ENCODE data around the gene JAML. TPM values are rescaled to one million over a fixed set of nuclear protein-coding genes. Genes with fewer than 3 reads are reported as not detected.

Gene JAML
- polyA plus RNA-seq, 1 donor from 2014 or later, result 0.28 TPM

DNA sequence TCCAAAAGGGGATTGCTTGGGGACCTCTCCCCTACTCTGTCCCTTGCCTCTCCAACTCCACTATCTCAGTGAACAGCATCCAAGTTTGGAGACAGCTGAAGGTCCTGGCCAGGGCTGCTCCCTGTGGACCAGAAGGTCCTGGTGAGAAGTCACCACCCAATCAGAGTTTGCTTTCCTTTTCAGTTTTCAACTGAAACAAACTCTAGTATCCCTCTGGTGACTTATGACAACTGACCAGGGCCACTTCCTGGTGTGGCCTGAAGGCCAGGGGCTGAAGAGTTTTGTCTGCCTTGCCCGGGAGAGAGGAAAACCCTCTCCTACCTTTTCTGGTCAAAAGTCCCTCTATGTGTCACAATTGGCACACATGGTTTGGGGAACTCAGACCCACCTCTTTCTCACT, 5.1 kb downstream of the JAML start:
- Histone ChIP-seq H3K27ac (ENCODE audit: low read length) (no peak overlapping the region), H4K20me1 (ENCODE audit: insufficient read depth) (no peaks in the 10 kb centered on the region), H3K4me3 (ENCODE audit: low read length) (no peak overlapping the region), H3K4me2 (ENCODE audit: low read length) (no peak overlapping the region), H3K9me2 (ENCODE audit: insufficient read depth, low read length) (no peaks in the 10 kb centered on the region), H3K36me3 (ENCODE audit: insufficient read depth, low read length) (no peaks in the 10 kb centered on the region), H2AFZ (ENCODE audit: low read depth, low read length) (no peak overlapping the region), H3K27me3 (ENCODE audit: insufficient read depth, low read depth, low read length) (no peaks in the 10 kb centered on the region), H3K9me3 (ENCODE audit: low read length) (no peaks in the 10 kb centered on the region), H3F3A (ENCODE audit: insufficient read depth, low read length, poor library complexity, severe bottlenecking) (no peaks in the 10 kb centered on the region), H3K9ac (ENCODE audit: low read length) (no peak overlapping the region), H3K79me2 (replicated peaks; ENCODE audit: insufficient read depth, low read length) (no peaks in the 10 kb centered on the region)
- TF ChIP-seq CTCF (IDR thresholded peaks at IDR 0.05; ENCODE audit: poor library complexity, severe bottlenecking), result no peak
- TF ChIP-seq MXI1 (conservative IDR thresholded peaks at IDR 0.05; ENCODE audit: poor library complexity, severe bottlenecking), result no peak
- TF ChIP-seq POLR2AphosphoS5 (IDR thresholded peaks at IDR 0.05), result no peak
- TF ChIP-seq SMC3 (conservative IDR thresholded peaks at IDR 0.05; ENCODE audit: poor library complexity), result no peak
- no peak for TF ChIP-seq TAF1 (IDR thresholded peaks at IDR 0.05; ENCODE audit: low read depth)
- TF ChIP-seq RAD21 (conservative IDR thresholded peaks at IDR 0.05), result no peak
- TF ChIP-seq, protein P1, sequence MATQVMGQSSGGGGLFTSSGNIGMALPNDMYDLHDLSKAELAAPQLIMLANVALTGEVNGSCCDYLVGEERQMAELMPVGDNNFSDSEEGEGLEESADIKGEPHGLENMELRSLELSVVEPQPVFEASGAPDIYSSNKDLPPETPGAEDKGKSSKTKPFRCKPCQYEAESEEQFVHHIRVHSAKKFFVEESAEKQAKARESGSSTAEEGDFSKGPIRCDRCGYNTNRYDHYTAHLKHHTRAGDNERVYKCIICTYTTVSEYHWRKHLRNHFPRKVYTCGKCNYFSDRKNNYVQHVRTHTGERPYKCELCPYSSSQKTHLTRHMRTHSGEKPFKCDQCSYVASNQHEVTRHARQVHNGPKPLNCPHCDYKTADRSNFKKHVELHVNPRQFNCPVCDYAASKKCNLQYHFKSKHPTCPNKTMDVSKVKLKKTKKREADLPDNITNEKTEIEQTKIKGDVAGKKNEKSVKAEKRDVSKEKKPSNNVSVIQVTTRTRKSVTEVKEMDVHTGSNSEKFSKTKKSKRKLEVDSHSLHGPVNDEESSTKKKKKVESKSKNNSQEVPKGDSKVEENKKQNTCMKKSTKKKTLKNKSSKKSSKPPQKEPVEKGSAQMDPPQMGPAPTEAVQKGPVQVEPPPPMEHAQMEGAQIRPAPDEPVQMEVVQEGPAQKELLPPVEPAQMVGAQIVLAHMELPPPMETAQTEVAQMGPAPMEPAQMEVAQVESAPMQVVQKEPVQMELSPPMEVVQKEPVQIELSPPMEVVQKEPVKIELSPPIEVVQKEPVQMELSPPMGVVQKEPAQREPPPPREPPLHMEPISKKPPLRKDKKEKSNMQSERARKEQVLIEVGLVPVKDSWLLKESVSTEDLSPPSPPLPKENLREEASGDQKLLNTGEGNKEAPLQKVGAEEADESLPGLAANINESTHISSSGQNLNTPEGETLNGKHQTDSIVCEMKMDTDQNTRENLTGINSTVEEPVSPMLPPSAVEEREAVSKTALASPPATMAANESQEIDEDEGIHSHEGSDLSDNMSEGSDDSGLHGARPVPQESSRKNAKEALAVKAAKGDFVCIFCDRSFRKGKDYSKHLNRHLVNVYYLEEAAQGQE (IDR thresholded peaks at IDR 0.05; ENCODE audit: borderline replicate concordance), result no peak
- TF ChIP-seq EP300 (conservative IDR thresholded peaks at IDR 0.05; ENCODE audit: poor library complexity, severe bottlenecking), result no peak
- no peak for TF ChIP-seq EZH2 (IDR thresholded peaks at IDR 0.05; ENCODE audit: borderline replicate concordance, insufficient read depth, low read length, poor library complexity, severe bottlenecking)

DNA sequence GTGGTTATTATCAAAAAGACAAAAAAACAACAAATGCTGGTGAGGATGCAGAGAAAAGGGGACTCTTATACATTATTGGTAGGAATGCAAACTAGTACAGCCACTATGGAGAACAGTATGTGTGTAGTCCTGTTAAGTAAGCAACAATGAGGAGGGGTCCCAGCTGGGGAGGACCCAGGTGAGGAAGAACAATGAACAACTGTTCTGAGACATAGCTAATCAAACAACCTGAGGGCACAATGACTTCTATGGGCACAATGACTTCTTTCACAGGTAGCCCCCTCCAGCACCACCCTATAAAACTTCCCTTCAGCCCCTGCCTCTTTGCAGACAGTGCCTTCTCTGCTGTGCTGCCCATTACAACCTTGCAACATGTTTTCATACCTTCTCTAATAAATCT, 5.6 kb downstream of the JAML start:
- TF ChIP-seq TAF1 (IDR thresholded peaks at IDR 0.05; ENCODE audit: low read depth) (no peak), MXI1 (conservative IDR thresholded peaks at IDR 0.05; ENCODE audit: poor library complexity, severe bottlenecking) (no peak), POLR2AphosphoS5 (IDR thresholded peaks at IDR 0.05) (no peak), SMC3 (conservative IDR thresholded peaks at IDR 0.05; ENCODE audit: poor library complexity) (no peak), EZH2 (IDR thresholded peaks at IDR 0.05; ENCODE audit: borderline replicate concordance, insufficient read depth, low read length, poor library complexity, severe bottlenecking) (no peak), CTCF (IDR thresholded peaks at IDR 0.05; ENCODE audit: poor library complexity, severe bottlenecking) (no peak), EP300 (conservative IDR thresholded peaks at IDR 0.05; ENCODE audit: poor library complexity, severe bottlenecking) (no peak), RAD21 (conservative IDR thresholded peaks at IDR 0.05) (no peak)
- TF ChIP-seq, protein P1 (IDR thresholded peaks at IDR 0.05; ENCODE audit: borderline replicate concordance), result no peak
- Histone ChIP-seq H3K79me2 (replicated peaks; ENCODE audit: insufficient read depth, low read length) (no peaks in the 10 kb centered on the region), H3K4me3 (ENCODE audit: low read length) (no peak overlapping the region), H3K27ac (ENCODE audit: low read length) (no peak overlapping the region), H2AFZ (ENCODE audit: low read depth, low read length) (no peak overlapping the region), H3K4me2 (ENCODE audit: low read length) (no peak overlapping the region), H3K27me3 (ENCODE audit: insufficient read depth, low read depth, low read length) (no peaks in the 10 kb centered on the region), H3K9ac (ENCODE audit: low read length) (no peak overlapping the region), H3K36me3 (ENCODE audit: insufficient read depth, low read length) (no peaks in the 10 kb centered on the region), H4K20me1 (ENCODE audit: insufficient read depth) (no peaks in the 10 kb centered on the region), H3K9me3 (ENCODE audit: low read length) (no peaks in the 10 kb centered on the region), H3K9me2 (ENCODE audit: insufficient read depth, low read length) (no peaks in the 10 kb centered on the region), H3F3A (ENCODE audit: insufficient read depth, low read length, poor library complexity, severe bottlenecking) (no peaks in the 10 kb centered on the region)

All from neural cell (in vitro differentiated cells).